ENCODE data around the gene TNFRSF14.

- no peak for TF ChIP-seq BACH2 (CRISPR knock-in tag; IDR thresholded peaks at IDR 0.05; ENCODE audit: borderline replicate concordance)
- TF ChIP-seq TCF4 (CRISPR knock-in tag; IDR thresholded peaks at IDR 0.05; ENCODE audit: borderline replicate concordance), result no peak
- TF ChIP-seq ARNTL (CRISPR knock-in tag; IDR thresholded peaks at IDR 0.05; ENCODE audit: borderline replicate concordance, low read depth), result no peak
- TF ChIP-seq POU6F1 (CRISPR knock-in tag; IDR thresholded peaks at IDR 0.05; ENCODE audit: borderline replicate concordance, low read depth), result no peak
- TF ChIP-seq RARB (CRISPR knock-in tag; IDR thresholded peaks at IDR 0.05), result no peak
- no peak for TF ChIP-seq ISL1 (CRISPR knock-in tag; IDR thresholded peaks at IDR 0.05)
These were observed 8.7 kb downstream of the TNFRSF14 start for GRCh38 chr1:2564815-2565374.

Data from SK-N-SH treated with all-trans-retinoic acid at 6 μM for 48 hours (cell line).